Measurements from ENCODE around the gene ERCC2.

- TF ChIP-seq CTCF (IDR thresholded peaks at IDR 0.05) (no peak), POLR2AphosphoS5 (IDR thresholded peaks at IDR 0.05) (no peak), EP300 (IDR thresholded peaks at IDR 0.05; ENCODE audit: low read depth) (no peak), POLR2A (IDR thresholded peaks at IDR 0.05) (no peak)
Observed at GRCh38 chr19:45419396-45419795, 49.0 kb upstream of the ERCC2 start.

Data from transverse colon (tissue), 4 donors.